ENCODE data around the gene GSAP. TPM values are rescaled to one million over a fixed set of nuclear protein-coding genes. Genes with fewer than 3 reads are reported as not detected.

The GSAP gene
- total RNA-seq, 2 donors from 2014 or later: 10.0 to 13.0 TPM

GRCh38 chr7:77289387-77289786 is 126.8 kb downstream of the GSAP start:
- Histone ChIP-seq H3K9me3 (no peaks in the 10 kb centered on the region), H3K36me3 (no peaks in the 10 kb centered on the region), H3K4me1 (replicated peaks) (no peaks in the 10 kb centered on the region), H3K4me3 (no peak overlapping the region), H3K27ac (no peak overlapping the region), H3K27me3 (replicated peaks; ENCODE audit: insufficient read depth) (no peaks in the 10 kb centered on the region)
- WGBS: 98% methylated on average over 3 of the region's 3 CpGs
- TF ChIP-seq POLR2A (IDR thresholded peaks at IDR 0.05): no peak
- no peak for TF ChIP-seq POLR2AphosphoS5 (IDR thresholded peaks at IDR 0.05)
- no peak for TF ChIP-seq CTCF (IDR thresholded peaks at IDR 0.05)
- DNase-seq (ENCODE audit: low spot score): no peak
- intact Hi-C loops (cut with DNase I): no loop called here

- H3K27ac ChIP-seq: no peak overlapping the region
- no peaks in the 10 kb centered on the region for H3K36me3 ChIP-seq
- no peak for DNase-seq (ENCODE audit: low spot score)
- TF ChIP-seq POLR2AphosphoS5 (IDR thresholded peaks at IDR 0.05): no peak
- no peak for TF ChIP-seq POLR2A (IDR thresholded peaks at IDR 0.05)
- TF ChIP-seq CTCF (IDR thresholded peaks at IDR 0.05): no peak
- WGBS: 70% methylated on average over 7 of the region's 7 CpGs
- H3K9me3 ChIP-seq: no peaks in the 10 kb centered on the region
- intact Hi-C loops (cut with DNase I): no loop called here
- H3K4me3 ChIP-seq: no peak overlapping the region
- H3K4me1 ChIP-seq (replicated peaks): no peaks in the 10 kb centered on the region
- no peaks in the 10 kb centered on the region for H3K27me3 ChIP-seq (replicated peaks; ENCODE audit: insufficient read depth)
These were observed 127.4 kb downstream of the GSAP start for GRCh38 chr7:77288676-77289320.

DNA sequence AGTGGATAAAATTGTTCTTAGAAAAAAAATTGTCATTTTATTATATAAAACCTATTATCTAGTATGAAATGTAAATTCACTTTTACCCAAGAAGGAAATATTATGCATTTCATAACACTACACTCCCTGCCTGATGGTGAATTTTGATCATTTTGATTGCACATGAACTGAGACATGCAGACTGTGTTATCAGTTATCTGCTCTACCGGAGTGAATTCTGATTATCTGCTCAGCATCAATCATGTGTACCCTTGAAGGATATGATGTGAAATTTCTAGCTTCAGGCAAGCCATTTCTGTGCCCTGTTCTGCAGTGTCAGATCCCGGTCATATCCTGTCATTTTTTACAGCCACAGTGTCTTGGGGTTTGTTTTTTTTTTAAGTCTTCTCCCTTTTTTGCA is 131.5 kb downstream of the GSAP start:
- Histone ChIP-seq H3K4me3 (no peak overlapping the region), H3K27ac (no peak overlapping the region)
- intact Hi-C loops (cut with DNase I): no loop called here

GRCh38 chr7:77284005-77284404 is 132.1 kb downstream of the GSAP start:
- Histone ChIP-seq H3K4me1 (replicated peaks) (no peaks in the 10 kb centered on the region), H3K27me3 (replicated peaks; ENCODE audit: insufficient read depth) (no peaks in the 10 kb centered on the region), H3K9me3 (no peaks in the 10 kb centered on the region), H3K36me3 (no peaks in the 10 kb centered on the region), H3K27ac (no peak overlapping the region), H3K4me3 (no peak overlapping the region)
- no peak for TF ChIP-seq POLR2A (IDR thresholded peaks at IDR 0.05)
- no peak for TF ChIP-seq POLR2AphosphoS5 (IDR thresholded peaks at IDR 0.05)
- TF ChIP-seq CTCF (IDR thresholded peaks at IDR 0.05): no peak
- WGBS: 91% methylated on average over 4 of the region's 4 CpGs
- intact Hi-C loops (cut with DNase I): no loop called here
- DNase-seq (ENCODE audit: low spot score): no peak

More for the DNA sequence above, 131.5 kb downstream of the GSAP start:
- Histone ChIP-seq H3K36me3 (no peaks in the 10 kb centered on the region), H3K4me1 (replicated peaks) (no peaks in the 10 kb centered on the region), H3K9me3 (no peaks in the 10 kb centered on the region), H3K27me3 (replicated peaks; ENCODE audit: insufficient read depth) (no peaks in the 10 kb centered on the region)
- DNase-seq (ENCODE audit: low spot score): no peak
- TF ChIP-seq POLR2A (IDR thresholded peaks at IDR 0.05) (no peak), CTCF (IDR thresholded peaks at IDR 0.05) (no peak), POLR2AphosphoS5 (IDR thresholded peaks at IDR 0.05) (no peak)
- 74% methylated on average over 2 of the region's 2 CpGs for WGBS

- H3K36me3 ChIP-seq: no peaks in the 10 kb centered on the region
- H3K4me3 ChIP-seq: no peak overlapping the region
- no peaks in the 10 kb centered on the region for H3K9me3 ChIP-seq
- TF ChIP-seq CTCF (IDR thresholded peaks at IDR 0.05) (no peak), POLR2A (IDR thresholded peaks at IDR 0.05) (no peak), POLR2AphosphoS5 (IDR thresholded peaks at IDR 0.05) (no peak)
- 56% methylated on average over 1 of the region's 1 CpG for WGBS
- H3K4me1 ChIP-seq (replicated peaks): no peaks in the 10 kb centered on the region
- no peak overlapping the region for H3K27ac ChIP-seq
- no peak for DNase-seq (ENCODE audit: low spot score)
- intact Hi-C loops (cut with DNase I): no loop called here
- no peaks in the 10 kb centered on the region for H3K27me3 ChIP-seq (replicated peaks; ENCODE audit: insufficient read depth)
These were observed 133.3 kb downstream of the GSAP start for GRCh38 chr7:77282897-77283296.
